AG10803 (cell line): ENCODE results near the gene ARHGAP15.

Experiments
- DNase-seq: peaks from one replicate; pipeline ENCODE4 v3.0.0; 2010; ENCODE audit warnings: low read depth
- H3K4me3 ChIP-seq: 2 replicates; pipeline ENCODE4 v1.5.1; 2011; ENCODE audit warnings: mild to moderate bottlenecking, low read length, control low read depth
- CTCF ChIP-seq: conservative IDR thresholded peaks from 2 replicates; pipeline ENCODE4 v1.5.1; 2011; ENCODE audit warnings: mild to moderate bottlenecking, low read length, control low read depth, inconsistent platforms

The ARHGAP15 gene

GRCh38 chr2:143165291-143165690 is 36.1 kb downstream of the ARHGAP15 start:
- no peak for TF ChIP-seq CTCF
- DNase-seq = no peak
- H3K4me3 ChIP-seq = no peak overlapping the region

- no peak overlapping the region for H3K4me3 ChIP-seq
- DNase-seq = no peak
- TF ChIP-seq CTCF = no peak
Measured at GRCh38 chr2:143169105-143169504, 39.9 kb downstream of the ARHGAP15 start.

GRCh38 chr2:143171817-143172216 is 42.6 kb downstream of the ARHGAP15 start:
- no peak overlapping the region for H3K4me3 ChIP-seq
- DNase-seq = peak; percentile 9
- peak; percentile 39 for TF ChIP-seq CTCF

- DNase-seq = no peak
- no peak for TF ChIP-seq CTCF
Measured at GRCh38 chr2:143175438-143175837, 46.2 kb downstream of the ARHGAP15 start.

GRCh38 chr2:143176606-143177005 is 47.4 kb downstream of the ARHGAP15 start:
- no peak for DNase-seq
- no peak overlapping the region for H3K4me3 ChIP-seq
- no peak for TF ChIP-seq CTCF

More at GRCh38 chr2:143175438-143175837, 46.2 kb downstream of the ARHGAP15 start:
- no peak overlapping the region for H3K4me3 ChIP-seq

GRCh38 chr2:143177096-143177786 is 48.0 kb downstream of the ARHGAP15 start:
- H3K4me3 ChIP-seq = peak overlapping the region; percentile 15
- no peak for TF ChIP-seq CTCF
- DNase-seq = no peak

GRCh38 chr2:143181494-143181893 is 52.3 kb downstream of the ARHGAP15 start:
- no peak for TF ChIP-seq CTCF
- H3K4me3 ChIP-seq = no peak overlapping the region
- DNase-seq = no peak
